PFSK-1 (cell line): ENCODE data around the gene XYLT1.
A peak's percentile ranks its signal among the peaks of the same experiment; 100 is the strongest.

Source experiments
- FOXP2 ChIP-seq: optimal IDR thresholded peaks from 2 replicates; pipeline ENCODE3; 2011; ENCODE audit warnings: borderline replicate concordance, control low read depth, inconsistent platforms; ENCODE audit not compliant: insufficient read depth; ENCODE audit errors: extremely low read length, extremely low read depth
- POLR2AphosphoS5 ChIP-seq: IDR thresholded peaks from 2 replicates; pipeline ENCODE4 v1.6.1; 2012; ENCODE audit warnings: low read depth, mild to moderate bottlenecking, control low read depth, low read length, moderate library complexity
- SIN3A ChIP-seq: IDR thresholded peaks from 2 replicates; pipeline ENCODE4 v1.6.1; 2012; ENCODE audit warnings: mild to moderate bottlenecking, low read length, moderate library complexity, borderline replicate concordance; ENCODE audit not compliant: insufficient read depth
- TAF1 ChIP-seq: IDR thresholded peaks from 2 replicates; pipeline ENCODE4 v1.6.1; 2012; ENCODE audit warnings: low read length, control low read depth, borderline replicate concordance; ENCODE audit not compliant: insufficient read depth
- TF ChIP-seq, protein P1 (sequence below), 2 experiments: IDR thresholded peaks; 2 replicates each; pipeline versions ENCODE4 v1.6.1 to v1.8.0; 2011 to 2012; ENCODE audit warnings: low read depth in 2 of 2, low read length in 2 of 2, control low read depth in 1 of 2, inconsistent platforms in 1 of 2, mild to moderate bottlenecking in 1 of 2, moderate library complexity in 1 of 2; ENCODE audit not compliant: insufficient read depth in 1 of 2

Gene XYLT1

GRCh38 chr16:17311333-17312093 lies 159.2 kb downstream of the XYLT1 start:
- TF ChIP-seq, protein P1, sequence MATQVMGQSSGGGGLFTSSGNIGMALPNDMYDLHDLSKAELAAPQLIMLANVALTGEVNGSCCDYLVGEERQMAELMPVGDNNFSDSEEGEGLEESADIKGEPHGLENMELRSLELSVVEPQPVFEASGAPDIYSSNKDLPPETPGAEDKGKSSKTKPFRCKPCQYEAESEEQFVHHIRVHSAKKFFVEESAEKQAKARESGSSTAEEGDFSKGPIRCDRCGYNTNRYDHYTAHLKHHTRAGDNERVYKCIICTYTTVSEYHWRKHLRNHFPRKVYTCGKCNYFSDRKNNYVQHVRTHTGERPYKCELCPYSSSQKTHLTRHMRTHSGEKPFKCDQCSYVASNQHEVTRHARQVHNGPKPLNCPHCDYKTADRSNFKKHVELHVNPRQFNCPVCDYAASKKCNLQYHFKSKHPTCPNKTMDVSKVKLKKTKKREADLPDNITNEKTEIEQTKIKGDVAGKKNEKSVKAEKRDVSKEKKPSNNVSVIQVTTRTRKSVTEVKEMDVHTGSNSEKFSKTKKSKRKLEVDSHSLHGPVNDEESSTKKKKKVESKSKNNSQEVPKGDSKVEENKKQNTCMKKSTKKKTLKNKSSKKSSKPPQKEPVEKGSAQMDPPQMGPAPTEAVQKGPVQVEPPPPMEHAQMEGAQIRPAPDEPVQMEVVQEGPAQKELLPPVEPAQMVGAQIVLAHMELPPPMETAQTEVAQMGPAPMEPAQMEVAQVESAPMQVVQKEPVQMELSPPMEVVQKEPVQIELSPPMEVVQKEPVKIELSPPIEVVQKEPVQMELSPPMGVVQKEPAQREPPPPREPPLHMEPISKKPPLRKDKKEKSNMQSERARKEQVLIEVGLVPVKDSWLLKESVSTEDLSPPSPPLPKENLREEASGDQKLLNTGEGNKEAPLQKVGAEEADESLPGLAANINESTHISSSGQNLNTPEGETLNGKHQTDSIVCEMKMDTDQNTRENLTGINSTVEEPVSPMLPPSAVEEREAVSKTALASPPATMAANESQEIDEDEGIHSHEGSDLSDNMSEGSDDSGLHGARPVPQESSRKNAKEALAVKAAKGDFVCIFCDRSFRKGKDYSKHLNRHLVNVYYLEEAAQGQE (IDR thresholded peaks at IDR 0.05; ENCODE audit: insufficient read depth in 1 of 2, low read depth in 2 of 2, low read length in 2 of 2) = peak; percentile 57 to 82; a peak in 3 of 4 replicates
- TF ChIP-seq SIN3A = no peak

DNA sequence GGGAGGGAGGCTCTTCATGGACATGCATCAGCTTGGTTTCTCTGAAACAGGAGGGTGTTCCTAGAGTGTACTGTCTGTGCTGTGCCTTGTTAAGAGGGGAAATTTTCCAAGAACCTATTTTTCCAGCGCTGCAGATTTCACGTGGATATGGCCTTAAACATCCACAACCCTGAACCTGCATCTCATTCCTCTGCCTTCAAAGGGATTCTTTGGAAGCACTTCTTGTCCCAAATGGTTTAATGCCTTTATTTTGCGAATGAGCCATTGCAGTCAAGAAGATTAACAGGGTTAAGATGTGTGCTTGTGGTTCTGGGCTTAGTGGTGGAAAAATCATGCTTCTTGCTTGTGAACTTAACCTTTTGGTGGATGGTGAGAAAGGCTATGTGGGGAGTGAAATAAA lies 161.2 kb downstream of the XYLT1 start:
- no peak for TF ChIP-seq POLR2AphosphoS5
- TF ChIP-seq SIN3A = no peak
- TF ChIP-seq, protein P1 (IDR thresholded peaks at IDR 0.05; ENCODE audit: insufficient read depth in 1 of 2, low read depth in 2 of 2, low read length in 2 of 2) = no peak
- no peak for TF ChIP-seq TAF1

GRCh38 chr16:17308186-17308585 lies 162.6 kb downstream of the XYLT1 start:
- TF ChIP-seq TAF1 (no peak), FOXP2 (no peak), POLR2AphosphoS5 (no peak), SIN3A (no peak)
- TF ChIP-seq, protein P1 (IDR thresholded peaks at IDR 0.05; ENCODE audit: insufficient read depth in 1 of 2, low read depth in 2 of 2, low read length in 2 of 2) = no peak

GRCh38 chr16:17307504-17307903 lies 163.3 kb downstream of the XYLT1 start:
- TF ChIP-seq SIN3A (no peak), FOXP2 (no peak), TAF1 (no peak), POLR2AphosphoS5 (no peak)
- TF ChIP-seq, protein P1 (IDR thresholded peaks at IDR 0.05; ENCODE audit: insufficient read depth in 1 of 2, low read depth in 2 of 2, low read length in 2 of 2) = no peak

DNA sequence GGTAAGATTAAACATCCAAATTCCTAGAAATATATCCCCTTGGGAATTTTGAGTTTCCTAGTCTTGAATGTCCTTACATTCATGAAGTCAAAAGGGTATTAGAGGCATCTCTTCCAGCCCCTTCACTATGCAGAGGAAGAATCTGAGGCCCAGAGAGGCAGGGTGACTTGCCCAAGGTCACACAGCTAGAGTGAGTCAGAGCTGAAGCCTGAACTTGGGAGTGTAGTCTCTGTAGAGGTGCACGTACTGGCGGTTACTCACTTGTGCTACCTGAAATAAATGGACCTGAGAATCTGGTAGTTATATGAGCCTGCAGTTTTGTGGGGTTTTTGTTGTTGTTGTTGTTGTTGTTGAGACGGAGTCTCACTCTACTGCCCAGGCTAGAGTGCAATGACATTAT lies 164.0 kb downstream of the XYLT1 start:
- TF ChIP-seq TAF1 (no peak), POLR2AphosphoS5 (no peak), SIN3A (no peak), FOXP2 (no peak)
- TF ChIP-seq, protein P1 (IDR thresholded peaks at IDR 0.05; ENCODE audit: insufficient read depth in 1 of 2, low read depth in 2 of 2, low read length in 2 of 2) = no peak
